HG02623 (cell line): ENCODE data around the gene APOL1.
"Not testable (repeated sequence)": the region's sequence is repeated elsewhere in the genome, so short reads cannot be mapped to it uniquely, and the experiment has no call there.

Experiments used
- ATAC-seq: cut with Tn5 transposase; IDR thresholded peaks from one replicate; pipeline ENCODE4 v1.9.1; 2021; ENCODE audit warnings: moderate library complexity; ENCODE audit not compliant: unreplicated experiment

The APOL1 gene

DNA sequence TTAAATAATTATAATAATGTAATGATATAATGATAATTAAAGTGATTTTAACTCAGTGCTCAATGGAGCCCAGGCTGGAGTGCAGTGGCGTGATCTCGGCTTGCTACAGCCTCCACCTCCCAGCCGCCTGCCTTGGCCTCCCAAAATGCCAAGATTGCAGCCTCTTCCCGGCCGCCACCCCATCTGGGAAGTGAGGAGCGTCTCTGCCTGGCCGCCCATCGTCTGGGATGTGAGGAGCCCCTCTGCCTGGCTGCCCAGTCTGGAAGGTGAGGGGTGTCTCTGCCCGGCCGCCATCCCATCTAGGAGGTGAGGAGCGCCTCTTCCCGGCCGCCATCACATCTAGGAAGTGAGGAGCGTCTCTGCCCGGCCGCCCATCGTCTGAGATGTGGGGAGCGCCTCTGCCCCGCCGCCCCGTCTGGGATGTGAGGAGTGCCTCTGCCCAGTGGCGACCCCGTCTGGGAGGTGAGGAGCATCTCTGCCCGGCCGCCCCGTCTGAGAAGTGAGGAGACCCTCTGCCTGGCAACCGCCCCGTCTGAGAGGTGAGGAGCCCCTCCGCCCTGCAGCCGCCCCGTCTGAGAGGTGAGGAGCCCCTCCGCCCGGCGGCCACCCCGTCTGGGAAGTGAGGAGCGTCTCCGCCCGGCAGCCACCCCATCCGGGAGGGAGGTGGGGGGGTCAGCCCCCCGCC lies 37.6 kb downstream of the APOL1 start:
- not testable (repeated sequence) for ATAC-seq

GRCh38 chr22:36291831-36292740 lies 39.2 kb downstream of the APOL1 start:
- no peak for ATAC-seq

GRCh38 chr22:36292823-36293530 lies 40.0 kb downstream of the APOL1 start:
- ATAC-seq = no peak

- ATAC-seq = no peak
These were observed 40.8 kb downstream of the APOL1 start for GRCh38 chr22:36293606-36294292.

DNA sequence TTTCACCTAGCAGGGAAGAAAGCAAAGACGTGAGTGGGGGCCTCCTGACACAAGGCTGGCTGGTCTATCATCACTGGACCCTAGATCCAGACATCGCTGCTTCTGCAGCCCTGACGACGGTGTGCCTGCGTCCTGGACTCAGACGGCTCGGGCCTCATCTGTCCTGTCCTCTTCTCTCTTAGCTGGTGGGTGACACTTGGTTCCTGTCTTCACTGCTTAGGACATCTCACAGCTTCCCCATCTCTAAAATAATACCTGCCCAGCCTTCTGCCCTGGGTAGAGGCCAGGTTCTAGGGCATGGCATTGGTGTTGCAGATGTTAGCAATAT lies 41.3 kb downstream of the APOL1 start:
- no peak for ATAC-seq

DNA sequence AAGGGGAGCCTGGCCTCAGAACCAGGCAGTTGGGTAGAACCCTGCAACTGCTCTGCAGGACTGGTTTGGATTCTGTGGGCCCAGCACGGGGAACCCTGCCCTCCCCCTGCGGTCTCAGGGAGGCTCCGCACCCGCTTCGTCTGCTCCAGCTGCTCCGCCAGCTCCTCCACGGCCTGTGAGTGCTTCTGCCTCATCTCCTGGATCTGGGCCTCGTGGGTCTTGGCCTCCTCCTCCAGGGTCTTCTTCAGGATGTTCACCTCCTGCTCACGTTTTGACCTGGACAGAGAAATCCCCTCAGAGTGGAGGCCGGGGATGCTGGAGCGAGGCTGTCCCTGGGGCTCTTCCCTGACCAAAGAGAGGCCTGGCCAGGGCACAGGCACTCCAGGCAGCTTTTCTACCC lies 41.9 kb downstream of the APOL1 start:
- no peak for ATAC-seq

GRCh38 chr22:36295247-36295646 lies 42.3 kb downstream of the APOL1 start:
- ATAC-seq = no peak

DNA sequence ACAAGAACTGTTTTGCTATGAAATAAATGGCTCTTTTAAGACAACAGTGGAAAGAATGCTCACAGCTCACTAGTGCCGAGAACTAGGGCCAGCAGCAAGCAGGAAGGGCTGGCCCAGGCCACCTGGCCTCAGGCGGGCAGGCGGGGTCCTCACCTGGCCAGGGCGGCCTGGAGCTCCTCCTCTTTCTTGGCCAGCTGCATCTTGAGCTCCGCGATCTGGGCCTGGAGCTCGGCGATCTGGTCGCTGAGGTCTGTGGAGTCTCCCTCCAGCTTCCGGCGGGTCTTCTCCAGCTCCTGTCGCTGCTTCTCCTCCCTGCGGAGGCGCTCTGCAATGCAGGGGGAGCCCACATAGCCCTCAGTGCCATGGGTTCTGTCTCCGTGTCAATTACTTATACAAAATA lies 43.8 kb downstream of the APOL1 start:
- no peak for ATAC-seq

- no peak for ATAC-seq
These were observed 44.6 kb downstream of the APOL1 start for GRCh38 chr22:36297568-36297967.

- no peak for ATAC-seq
These were observed 45.2 kb downstream of the APOL1 start for GRCh38 chr22:36298118-36298517.

DNA sequence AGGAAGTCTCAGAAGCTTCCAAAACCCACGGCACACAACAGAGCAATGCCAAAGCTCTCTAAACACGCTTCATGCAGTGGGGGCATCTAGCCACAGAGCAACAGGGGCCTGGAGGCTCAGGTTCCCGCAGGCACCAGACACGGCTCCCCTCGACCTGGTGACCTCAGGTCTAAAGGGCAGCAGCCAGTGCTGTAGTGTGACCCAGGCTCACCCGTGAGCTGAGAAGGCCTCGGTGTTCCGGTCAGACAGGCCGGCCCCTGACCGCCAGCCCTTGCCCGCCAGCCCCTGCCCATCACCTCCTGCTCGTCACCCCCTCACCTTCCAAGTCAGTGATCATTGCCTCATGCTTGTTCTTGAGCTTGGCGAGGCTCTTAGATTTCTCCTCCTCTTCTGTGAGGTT lies 45.7 kb downstream of the APOL1 start:
- no peak for ATAC-seq

- ATAC-seq = no peak
These were observed 46.4 kb downstream of the APOL1 start for GRCh38 chr22:36299295-36299694.

DNA sequence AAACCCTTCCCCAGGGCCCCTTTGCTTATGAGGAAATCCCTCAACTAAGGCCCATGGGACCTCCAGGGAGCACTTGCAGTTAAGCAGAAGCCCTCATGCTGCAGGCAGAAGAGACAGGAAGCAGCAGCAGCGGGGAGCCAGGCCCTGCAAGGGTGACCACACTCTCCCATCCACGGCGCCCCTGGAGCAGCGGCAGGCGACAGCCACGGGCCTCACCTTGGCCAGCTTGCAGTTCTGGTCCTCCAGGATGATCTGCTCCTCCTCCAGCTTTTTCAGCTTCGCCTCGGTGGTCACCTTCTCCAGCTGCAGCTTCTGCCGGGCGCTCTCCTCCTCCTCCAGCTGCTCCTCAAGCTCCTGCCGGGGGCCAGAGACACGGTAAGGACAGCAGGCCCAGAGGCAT lies 47.0 kb downstream of the APOL1 start:
- ATAC-seq = no peak

DNA sequence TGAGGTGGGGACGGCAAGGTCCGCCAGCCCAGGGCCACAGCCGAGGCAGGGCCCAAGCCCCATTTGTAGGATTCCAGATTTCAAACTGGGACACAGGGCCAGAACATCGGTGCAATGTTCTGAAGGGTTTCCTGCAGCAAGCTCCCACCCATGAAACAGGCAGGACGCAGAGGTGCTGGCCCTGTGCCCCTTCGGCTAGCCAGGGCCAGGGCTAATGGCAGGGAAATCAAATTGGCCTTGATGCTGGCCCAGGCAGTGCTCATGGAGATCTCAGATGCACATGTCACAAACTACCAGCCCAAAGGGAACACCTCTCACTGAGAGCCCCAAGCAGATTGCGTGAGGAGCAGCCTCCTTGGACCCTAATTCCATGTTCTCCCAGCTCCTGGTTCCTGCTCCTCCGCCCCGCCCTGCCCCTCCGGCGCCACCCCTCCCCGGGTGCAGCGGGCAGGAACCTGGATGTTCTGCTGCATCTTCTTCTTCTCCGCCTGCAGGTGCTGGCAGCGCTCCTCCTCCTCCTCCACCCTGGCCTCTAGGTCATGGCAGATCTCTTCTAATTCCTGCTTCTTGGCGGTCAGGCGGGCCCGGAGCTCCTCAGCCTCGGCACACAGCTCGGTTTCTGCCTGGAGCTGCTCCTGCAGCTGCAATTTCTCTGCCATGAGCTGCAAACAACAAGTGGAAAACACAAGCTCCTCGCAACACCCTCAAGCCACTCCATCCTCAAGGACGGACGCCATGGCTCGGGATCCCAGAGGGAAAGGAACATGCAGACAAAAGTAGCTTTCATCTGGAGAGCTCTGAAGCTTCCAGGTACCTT lies 47.7 kb downstream of the APOL1 start:
- no peak for ATAC-seq

DNA sequence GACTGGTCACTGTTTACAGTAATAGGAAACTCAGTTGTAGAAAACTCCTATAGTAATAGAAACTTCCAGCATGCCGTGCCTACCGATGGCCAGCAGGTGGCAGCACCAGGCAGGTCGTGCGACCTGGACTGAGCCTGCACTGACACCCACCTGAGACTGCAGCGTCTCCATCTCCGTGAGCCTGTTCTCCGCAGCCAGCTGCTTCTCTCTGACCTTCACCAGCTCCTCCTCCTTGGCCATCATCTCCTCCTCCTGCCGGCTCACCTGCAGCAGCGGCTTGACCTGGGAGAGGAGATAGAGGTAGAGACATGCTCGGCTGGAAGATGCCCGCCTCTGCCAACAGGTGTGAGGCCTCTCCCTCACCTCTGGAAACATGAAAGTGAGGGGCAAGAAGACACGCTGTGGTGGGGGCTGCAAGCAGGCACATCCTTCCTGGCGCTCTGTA lies 48.5 kb downstream of the APOL1 start:
- no peak for ATAC-seq

GRCh38 chr22:36301851-36302250 lies 48.9 kb downstream of the APOL1 start:
- no peak for ATAC-seq

DNA sequence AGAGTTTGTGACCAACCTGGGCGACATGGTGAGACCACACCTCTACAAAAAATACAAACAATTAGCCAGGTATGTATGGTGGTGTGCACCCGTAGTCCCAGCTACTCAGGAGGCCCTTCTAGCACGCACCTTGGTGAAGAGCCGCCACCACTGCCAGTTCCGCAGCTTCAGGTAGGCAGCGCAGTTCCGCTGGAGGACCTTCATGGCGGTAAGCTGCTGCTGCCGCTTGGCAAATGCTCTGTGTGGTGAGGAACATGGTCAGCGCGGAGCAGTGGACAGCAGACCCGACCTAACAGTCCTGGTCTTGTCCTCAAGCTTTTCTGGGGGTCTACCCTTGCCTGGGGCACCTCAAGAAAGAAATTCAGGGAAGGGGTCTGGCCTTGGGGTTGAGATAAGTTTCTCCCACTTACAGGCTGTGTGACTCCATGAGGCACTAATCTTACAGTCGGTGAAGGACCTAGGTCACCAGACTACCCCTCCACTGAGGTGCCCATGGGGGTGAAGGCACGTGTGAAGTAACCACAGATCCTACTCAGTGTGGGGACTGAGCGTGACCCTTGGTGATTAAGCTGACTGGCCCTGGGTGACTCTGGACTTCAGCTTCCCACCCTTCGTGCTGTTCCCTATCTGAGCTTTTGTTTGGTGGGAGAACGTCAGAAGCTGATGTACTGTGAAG lies 49.6 kb downstream of the APOL1 start:
- ATAC-seq = no peak

DNA sequence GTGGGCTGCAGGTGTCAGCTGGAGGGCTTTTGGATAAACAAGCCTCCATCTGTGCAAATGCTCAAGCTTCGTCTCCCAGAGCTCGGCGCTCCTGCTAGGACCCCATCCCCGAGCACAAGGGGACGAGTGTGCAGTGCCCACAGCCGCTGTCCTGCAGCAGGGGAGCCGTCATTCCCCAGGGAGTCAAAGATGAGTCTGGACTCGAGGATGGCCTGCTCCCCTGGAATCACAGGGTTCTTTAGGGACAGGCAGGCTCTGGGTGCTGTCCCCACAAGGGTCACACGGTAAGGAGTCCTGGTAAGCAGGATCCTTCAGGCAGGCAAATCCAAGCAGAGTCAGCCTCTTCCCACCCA lies 50.2 kb downstream of the APOL1 start:
- ATAC-seq = no peak

DNA sequence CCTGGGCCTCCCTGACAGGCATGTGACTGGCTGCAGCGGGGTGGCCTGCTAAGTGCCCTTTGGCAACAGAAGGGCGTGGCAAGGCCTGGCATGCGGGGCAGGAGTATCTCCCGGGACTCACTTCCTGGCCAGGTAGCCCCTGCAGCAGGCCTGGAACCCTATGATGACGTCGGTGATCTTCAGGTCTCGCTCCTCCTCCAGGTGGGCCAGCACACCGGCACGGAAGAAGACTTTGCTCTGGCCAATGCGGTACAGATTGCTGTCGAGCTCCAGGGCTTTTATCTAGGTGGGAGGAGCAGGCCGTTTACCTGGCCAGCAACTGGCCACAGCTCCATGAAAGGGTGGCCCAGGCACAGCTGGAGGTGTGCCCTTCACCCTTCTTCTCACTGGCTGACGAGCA lies 50.9 kb downstream of the APOL1 start:
- no peak for ATAC-seq

- no peak for ATAC-seq
These were observed 51.5 kb downstream of the APOL1 start for GRCh38 chr22:36304429-36304828.
